K562 (cell line): ENCODE measurements around the gene SPATA32. TPM values are rescaled to one million over a fixed set of nuclear protein-coding genes. Genes with fewer than 3 reads are reported as not detected.

Experiments used
- ATAC-seq: fragments of 200-7000 bp; cut with Tn5 transposase; 3 replicates; pipeline ENCODE4 v1.9.1; 2020; ENCODE audit warnings: moderate library complexity
- BruUV-seq: library from RNA; stranded (reverse); fragments of 400-500 nt; replicated peaks from 2 replicates; lab custom pipeline; 2021; lab: Mats Ljungman, UMichigan
- CTCF ChIA-PET: fragments of 300-600 bp; formaldehyde crosslinking; extraction: SDS; loops from one replicate; lab custom pipeline; 2021; ENCODE audit warnings: low intra/inter-chr PET ratio; lab: Yijun Ruan, JAX
- POLR2A ChIA-PET: fragments of 300-600, 350-650 bp; sonication (Branson Sonifier 250); formaldehyde crosslinking; extraction: SDS; loops from one replicate; lab custom pipeline; 2021; ENCODE audit warnings: antibody characterized with exemption, inconsistent platforms; lab: Yijun Ruan, JAX
- DNase-seq, 4 experiments: peaks; one replicate each; pipeline versions ENCODE4 v3.0.0 to v3.0.0-alpha.2; 2011 to 2018; ENCODE audit warnings: low spot score in 3 of 4, mixed read lengths in 3 of 4; ENCODE audit errors: extremely low read depth in 1 of 4
- FAIRE-seq: peaks from 2 replicates; lab custom pipeline; 2011; peaks lifted over from hg19 to GRCh38; lab: Jason Lieb, UNC
- H2AFZ ChIP-seq: 2 replicates; pipeline ENCODE4 v1.6.0; 2011; ENCODE audit warnings: low read depth, low read length, control low read depth, inconsistent platforms
- H3K27ac ChIP-seq: fragments of 200-600 bp; 3 replicates; pipeline ENCODE4 v1.8.0; 2011; ENCODE audit warnings: low read depth, mild to moderate bottlenecking, control low read depth, inconsistent platforms, low read length, moderate library complexity, mixed read lengths; ENCODE audit errors: extremely low read depth
- H3K27me3 ChIP-seq, 2 experiments: fragments of 300-600 bp in 1 of 2; 2 replicates in 1 of 2; 3 replicates in 1 of 2; pipeline versions ENCODE4 v1.6.0 to v1.8.0; 2011; ENCODE audit warnings: inconsistent platforms in 2 of 2, low read length in 2 of 2, mild to moderate bottlenecking in 1 of 2, mixed read lengths in 1 of 2, moderate library complexity in 1 of 2; ENCODE audit not compliant: control insufficient read depth in 2 of 2, insufficient read depth in 2 of 2
- H3K36me3 ChIP-seq: fragments of 300-600 bp; 3 replicates; pipeline ENCODE4 v1.8.0; 2011; ENCODE audit warnings: mild to moderate bottlenecking, low read length, inconsistent platforms; ENCODE audit not compliant: control insufficient read depth, insufficient read depth
- H3K4me1 ChIP-seq, 2 experiments: fragments of 200-600 bp in 1 of 2; replicated peaks in 1 of 2; 2 replicates in 1 of 2; 3 replicates in 1 of 2; pipeline versions ENCODE4 v1.5.1 to v1.8.0; 2011; ENCODE audit warnings: inconsistent platforms in 2 of 2, low read length in 2 of 2, mild to moderate bottlenecking in 1 of 2, mixed read lengths in 1 of 2, moderate library complexity in 1 of 2; ENCODE audit not compliant: control insufficient read depth in 2 of 2, insufficient read depth in 2 of 2
- H3K4me2 ChIP-seq: 2 replicates; pipeline ENCODE4 v1.6.1; 2011; ENCODE audit warnings: low read length, control low read depth, inconsistent platforms, mixed read lengths; ENCODE audit not compliant: insufficient read depth
- H3K4me3 ChIP-seq: fragments of 200-600 bp; sonication (generic), shearing (Covaris generic); 2 replicates; pipeline ENCODE4 v1.5.1; 2016; ENCODE audit warnings: control low read depth, inconsistent platforms
- H3K79me2 ChIP-seq: fragments of 200-600 bp; 3 replicates; pipeline ENCODE4 v1.8.0; 2011; ENCODE audit warnings: low read length, inconsistent platforms; ENCODE audit not compliant: control insufficient read depth, insufficient read depth
- H3K9ac ChIP-seq, 2 experiments: 2 replicates each; pipeline versions ENCODE4 v1.6.0 to v1.6.1; 2011; ENCODE audit warnings: low read depth in 2 of 2, low read length in 2 of 2, control low read depth in 1 of 2, inconsistent platforms in 1 of 2, mild to moderate bottlenecking in 1 of 2, mixed read lengths in 1 of 2; ENCODE audit not compliant: insufficient read depth in 1 of 2
- H3K9me1 ChIP-seq: one replicate; pipeline ENCODE4 v1.6.0; 2011; ENCODE audit warnings: inconsistent platforms, mild to moderate bottlenecking, low read length, moderate library complexity; ENCODE audit not compliant: control insufficient read depth, insufficient read depth
- H3K9me3 ChIP-seq: replicated peaks from 2 replicates; pipeline ENCODE4 v1.5.1; 2011; ENCODE audit warnings: low read depth, low read length, inconsistent platforms; ENCODE audit not compliant: control insufficient read depth, insufficient read depth
- H4K20me1 ChIP-seq: replicated peaks from 2 replicates; pipeline ENCODE4 v1.6.1; 2011; ENCODE audit warnings: low read length, inconsistent platforms, mixed read lengths; ENCODE audit not compliant: control insufficient read depth, insufficient read depth
- TAF9B ChIP-seq: fragments of 450-650 bp; IDR thresholded peaks from 2 replicates; pipeline ENCODE4 v1.6.1; 2018; ENCODE audit warnings: mild to moderate bottlenecking; ENCODE audit not compliant: partially characterized antibody
- WHSC1 ChIP-seq: IDR thresholded peaks from one replicate; pipeline ENCODE4 v1.6.1; 2012; ENCODE audit warnings: low read length, control low read depth, inconsistent platforms
- WGBS: fragments of 100-300 bp; shearing (Covaris generic); methylation state at CpG from one replicate; pipeline ENCODE4 v1.1.6; 2016; ENCODE audit warnings: low coverage, mixed read lengths; ENCODE audit not compliant: insufficient coverage; ENCODE audit errors: missing lambda C conversion rate; 5-methylcytosine and 5-hydroxymethylcytosine counted together
- in situ Hi-C: fragments of 300-500 bp; cut with MboI; formaldehyde crosslinking; loops from 4 replicates; pipeline ENCODE4 v1.15.0; 2018; ENCODE audit warnings: inconsistent platforms, mixed read lengths
- intact Hi-C: fragments of 100-400 bp; cut with micrococcal nuclease; formaldehyde crosslinking; loops from 2 replicates; pipeline ENCODE4 v1.14.2; 2022
- polyA plus RNA-seq, 8 experiments: library from polyadenylated mRNA; depleted of rRNA in 4 of 8; stranded (reverse) in 5 of 8; unstranded in 3 of 8; fragments of >200 nt; fragmentation: Nextera tagmentation in 2 of 8; fragmentation: Illumina TruSeq in 1 of 8; extraction: Ambion mirVana in 2 of 8; extraction: Trizol in 1 of 8; gene quantifications; 2 replicates each; pipeline versions ENCODE4 v1.2.1 to v1.2.3, GENCODE V29; 2011 to 2014; ENCODE audit warnings: inconsistent platforms in 1 of 8, missing spikeins in 1 of 8
- total RNA-seq, 7 experiments: library from RNA; depleted of rRNA in 6 of 7; stranded (reverse); fragments of >200 nt in 6 of 7; fragmentation: Illumina TruSeq in 2 of 7; extraction: Trizol in 2 of 7; gene quantifications; 2 replicates each; pipeline versions ENCODE4 v1.2.1 to v1.2.3, GENCODE V29; 2011 to 2021; ENCODE audit warnings: low replicate concordance in 1 of 7
- TF ChIP-seq, protein P1 (sequence below): fragments of 250-450 bp; sonication (Bioruptor Pico); IDR thresholded peaks from 2 replicates; pipeline ENCODE4 v1.4.0; 2020; ENCODE audit warnings: borderline replicate concordance

The SPATA32 gene
- total and polyA plus RNA-seq, 9 of the 15 experiments (the other 6 are each of a cell fraction or from before 2014, with no cell fraction given): 0.03 to 0.06 TPM; not detected in 7

DNA sequence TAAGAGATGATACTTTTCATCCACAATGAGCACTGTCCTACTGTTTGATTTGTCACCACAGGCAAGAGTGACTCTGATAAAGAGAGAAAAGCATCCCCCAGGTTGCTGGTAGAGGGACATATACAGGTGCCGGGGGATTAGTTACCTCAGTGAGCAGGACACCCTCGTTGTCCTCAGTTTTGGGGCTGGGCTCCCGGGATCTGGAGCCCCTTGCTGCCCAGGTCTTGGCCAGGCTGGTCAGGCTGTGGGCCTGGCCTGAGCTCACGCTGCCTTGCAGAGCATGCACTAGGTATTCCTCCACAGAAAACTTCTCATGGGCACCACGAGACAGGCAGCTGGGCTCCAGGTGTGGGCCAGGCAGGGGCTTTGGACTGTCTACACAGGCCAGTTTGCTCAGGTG, 24.4 kb upstream of the SPATA32 start:
- H4K20me1 ChIP-seq: peaks cover 3% of the 10 kb centered on the region
- BruUV-seq: no TSS peak
- 85% methylated on average over 5 of the region's 5 CpGs for WGBS
- in situ Hi-C loops: no loop called here
- no peak for DNase-seq
- H3K4me1 ChIP-seq: peaks cover 0 to 7% of the 10 kb centered on the region in 2 experiments; a peak in 1 of 5 replicates
- H3K27me3 ChIP-seq: no peaks in the 10 kb centered on the region
- no peak for TF ChIP-seq TAF9B
- TF ChIP-seq, protein P1, sequence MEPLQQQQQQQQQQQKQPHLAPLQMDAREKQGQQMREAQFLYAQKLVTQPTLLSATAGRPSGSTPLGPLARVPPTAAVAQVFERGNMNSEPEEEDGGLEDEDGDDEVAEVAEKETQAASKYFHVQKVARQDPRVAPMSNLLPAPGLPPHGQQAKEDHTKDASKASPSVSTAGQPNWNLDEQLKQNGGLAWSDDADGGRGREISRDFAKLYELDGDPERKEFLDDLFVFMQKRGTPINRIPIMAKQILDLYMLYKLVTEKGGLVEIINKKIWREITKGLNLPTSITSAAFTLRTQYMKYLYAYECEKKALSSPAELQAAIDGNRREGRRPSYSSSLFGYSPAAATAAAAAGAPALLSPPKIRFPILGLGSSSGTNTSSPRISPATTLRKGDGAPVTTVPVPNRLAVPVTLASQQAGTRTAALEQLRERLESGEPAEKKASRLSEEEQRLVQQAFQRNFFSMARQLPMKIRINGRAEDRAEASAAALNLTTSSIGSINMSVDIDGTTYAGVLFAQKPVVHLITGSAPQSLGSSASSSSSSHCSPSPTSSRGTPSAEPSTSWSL (CRISPR knock-in tag): no peak
- no peak for TF ChIP-seq WHSC1
- TF ChIP-seq, all 486 proteins: peak for 0
- Histone ChIP-seq H3K79me2 (no peaks in the 10 kb centered on the region), H3K36me3 (peaks cover 82% of the 10 kb centered on the region; the same call in 2 of the 3 replicates), H3K4me2 (no peak overlapping the region), H2AFZ (no peak overlapping the region), H3K9me3 (no peaks in the 10 kb centered on the region), H3K9me1 (no peaks in the 10 kb centered on the region), H3K4me3 (no peak overlapping the region), H3K9ac (no peak overlapping the region), H3K27ac (no peak overlapping the region)
- POLR2A ChIA-PET: interaction anchor here (1.1 to 2.7 kb wide), 2 partner anchors 8 to 11 kb away, joined by 3 to 13 read pairs; no protein-coding TSS in a partner anchor
- FAIRE-seq: no peak
- CTCF ChIA-PET: no interaction called here
- ATAC-seq: no peak
- intact Hi-C loops: no loop called here
